ENCODE data around the gene ARHGAP20.

The ARHGAP20 gene

DNA sequence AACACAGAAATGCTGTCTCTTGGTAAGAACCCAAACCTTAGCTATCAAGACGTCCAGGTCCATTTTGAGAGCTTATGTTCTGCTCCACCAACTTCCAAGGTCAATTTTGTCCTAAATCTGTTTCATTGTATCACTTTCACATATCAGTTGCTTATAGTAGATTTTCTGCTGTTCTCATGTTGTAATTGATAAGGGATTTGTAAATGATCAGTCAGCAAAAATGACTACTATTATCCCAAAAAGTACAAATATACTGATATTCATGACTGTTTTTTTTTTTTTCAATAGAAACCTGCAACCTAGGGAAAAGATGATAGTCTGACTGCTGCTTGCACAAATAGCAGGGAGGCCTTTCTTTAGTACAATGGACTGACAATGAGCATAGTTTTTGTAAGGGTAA, 128.1 kb downstream of the ARHGAP20 start (continued):
- TF ChIP-seq ZNF610 (tag by site-specific recombination; IDR thresholded peaks at IDR 0.05; ENCODE audit: borderline replicate concordance) (no peak), HOXC10 (CRISPR knock-in tag; IDR thresholded peaks at IDR 0.05) (no peak), ZNF140 (tag by site-specific recombination; IDR thresholded peaks at IDR 0.05) (no peak)

DNA sequence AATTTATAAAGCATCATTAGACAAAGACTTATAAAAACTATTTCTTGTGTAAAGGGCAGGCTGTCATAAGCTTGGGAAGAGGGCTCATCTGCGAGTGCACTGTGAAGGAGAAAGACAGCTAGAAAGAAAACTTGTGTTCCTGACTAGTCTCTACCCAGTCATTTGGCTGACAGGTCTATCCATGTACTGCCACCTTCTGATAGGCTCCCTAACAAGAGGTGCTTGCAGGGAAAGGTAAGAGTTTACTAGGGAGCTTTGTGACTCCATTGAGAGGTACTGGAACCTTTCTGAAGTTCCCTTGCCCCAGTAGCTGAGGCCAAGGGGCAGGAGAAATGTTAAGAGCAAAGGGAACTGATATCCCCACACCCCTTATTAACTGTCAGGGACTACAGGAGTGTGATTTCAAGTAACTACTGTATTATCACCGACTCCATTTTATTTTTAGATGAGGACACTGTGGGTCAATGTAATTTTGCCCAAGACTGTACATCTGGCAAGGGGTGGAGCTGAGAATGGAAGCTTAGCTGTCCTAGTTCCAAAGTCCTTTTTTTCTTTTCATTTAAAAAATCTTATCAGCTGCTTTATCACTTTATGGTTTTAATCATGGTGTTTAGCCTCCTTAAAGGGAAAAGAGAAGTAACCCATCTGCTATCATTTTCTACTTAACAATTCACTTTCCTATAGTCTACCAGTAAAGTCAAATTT, 129.4 kb downstream of the ARHGAP20 start:
- POLR2A ChIA-PET: no interaction called here
- no peaks in the 10 kb centered on the region for H3K9me3 ChIP-seq (ENCODE audit: control insufficient read depth, insufficient read depth, low read depth, low read length)
- H3K27ac ChIP-seq (ENCODE audit: extremely low read depth, low read depth, low read length): no peak overlapping the region
- peaks cover 0 to 37% of the 10 kb centered on the region in 2 experiments; a peak in 1 of 3 replicates for H3K36me3 ChIP-seq (ENCODE audit: control insufficient read depth in 2 of 2, insufficient read depth in 1 of 2, low read length in 2 of 2)
- no peaks in the 10 kb centered on the region for H3K4me1 ChIP-seq (ENCODE audit: control insufficient read depth, insufficient read depth, low read length)
- TF ChIP-seq ZNF24 (tag by site-specific recombination; IDR thresholded peaks at IDR 0.05) (no peak), ZNF660 (tag by site-specific recombination; IDR thresholded peaks at IDR 0.05) (no peak), WT1 (tag by site-specific recombination; IDR thresholded peaks at IDR 0.05) (no peak), ZNF248 (tag by site-specific recombination; IDR thresholded peaks at IDR 0.05) (no peak), ZNF23 (tag by site-specific recombination; IDR thresholded peaks at IDR 0.05; ENCODE audit: borderline replicate concordance) (no peak), ZNF561 (tag by site-specific recombination; IDR thresholded peaks at IDR 0.05; ENCODE audit: borderline replicate concordance) (no peak), ZNF169 (tag by site-specific recombination; IDR thresholded peaks at IDR 0.05) (no peak), ZNF223 (tag by site-specific recombination; IDR thresholded peaks at IDR 0.05) (no peak), ZNF404 (tag by site-specific recombination; IDR thresholded peaks at IDR 0.05) (no peak), MEIS1 (CRISPR knock-in tag; IDR thresholded peaks at IDR 0.05; ENCODE audit: borderline replicate concordance) (no peak), ZNF677 (tag by site-specific recombination; IDR thresholded peaks at IDR 0.05) (no peak), ZNF132 (tag by site-specific recombination; IDR thresholded peaks at IDR 0.05; ENCODE audit: borderline replicate concordance) (no peak), GLIS1 (tag by site-specific recombination; IDR thresholded peaks at IDR 0.05) (no peak)
- TF ChIP-seq, protein P1, sequence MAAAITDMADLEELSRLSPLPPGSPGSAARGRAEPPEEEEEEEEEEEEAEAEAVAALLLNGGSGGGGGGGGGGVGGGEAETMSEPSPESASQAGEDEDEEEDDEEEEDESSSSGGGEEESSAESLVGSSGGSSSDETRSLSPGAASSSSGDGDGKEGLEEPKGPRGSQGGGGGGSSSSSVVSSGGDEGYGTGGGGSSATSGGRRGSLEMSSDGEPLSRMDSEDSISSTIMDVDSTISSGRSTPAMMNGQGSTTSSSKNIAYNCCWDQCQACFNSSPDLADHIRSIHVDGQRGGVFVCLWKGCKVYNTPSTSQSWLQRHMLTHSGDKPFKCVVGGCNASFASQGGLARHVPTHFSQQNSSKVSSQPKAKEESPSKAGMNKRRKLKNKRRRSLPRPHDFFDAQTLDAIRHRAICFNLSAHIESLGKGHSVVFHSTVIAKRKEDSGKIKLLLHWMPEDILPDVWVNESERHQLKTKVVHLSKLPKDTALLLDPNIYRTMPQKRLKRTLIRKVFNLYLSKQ (tag by site-specific recombination; IDR thresholded peaks at IDR 0.05; ENCODE audit: borderline replicate concordance): no peak
- TF ChIP-seq, protein P2, sequence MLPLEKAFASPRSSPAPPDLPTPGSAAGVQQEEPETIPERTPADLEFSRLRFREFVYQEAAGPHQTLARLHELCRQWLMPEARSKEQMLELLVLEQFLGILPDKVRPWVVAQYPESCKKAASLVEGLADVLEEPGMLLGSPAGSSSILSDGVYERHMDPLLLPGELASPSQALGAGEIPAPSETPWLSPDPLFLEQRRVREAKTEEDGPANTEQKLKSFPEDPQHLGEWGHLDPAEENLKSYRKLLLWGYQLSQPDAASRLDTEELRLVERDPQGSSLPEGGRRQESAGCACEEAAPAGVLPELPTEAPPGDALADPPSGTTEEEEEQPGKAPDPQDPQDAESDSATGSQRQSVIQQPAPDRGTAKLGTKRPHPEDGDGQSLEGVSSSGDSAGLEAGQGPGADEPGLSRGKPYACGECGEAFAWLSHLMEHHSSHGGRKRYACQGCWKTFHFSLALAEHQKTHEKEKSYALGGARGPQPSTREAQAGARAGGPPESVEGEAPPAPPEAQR (tag by site-specific recombination; IDR thresholded peaks at IDR 0.05): no peak
- CTCF ChIA-PET: interaction anchor here (0.6 kb wide), 1 partner anchor 1531 kb away, joined by 4 read pairs; no protein-coding TSS in a partner anchor
- no peak overlapping the region for H3K4me3 ChIP-seq (ENCODE audit: low read depth, low read length)

DNA sequence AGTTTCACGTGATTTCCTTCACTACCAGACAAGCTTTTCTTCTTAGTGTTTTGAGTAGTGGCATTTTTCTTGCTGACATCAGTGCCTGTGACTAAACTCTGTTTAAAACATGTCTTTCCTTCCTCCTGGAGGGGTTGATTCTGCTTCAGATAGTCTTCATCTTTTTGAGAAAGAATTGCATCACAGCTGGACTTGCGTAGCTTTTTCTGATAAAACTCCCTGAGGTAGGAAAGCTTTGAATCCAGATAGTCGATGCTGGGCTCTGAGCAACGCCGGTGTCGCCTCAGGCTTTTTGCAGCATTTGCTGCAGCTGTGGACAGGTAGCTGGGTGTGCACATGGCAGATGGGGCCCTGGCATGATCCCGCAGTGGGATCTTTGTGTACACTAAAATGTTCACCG, 131.7 kb downstream of the ARHGAP20 start:
- no peak overlapping the region for H3K27ac ChIP-seq (ENCODE audit: extremely low read depth, low read depth, low read length)
- ChIA-PET CTCF (no interaction called here), POLR2A (no interaction called here)
- H3K4me3 ChIP-seq (ENCODE audit: low read depth, low read length): no peak overlapping the region
- H3K36me3 ChIP-seq (ENCODE audit: control insufficient read depth in 2 of 2, insufficient read depth in 1 of 2, low read length in 2 of 2): peaks cover 0 to 35% of the 10 kb centered on the region in 2 experiments; a peak in 1 of 3 replicates
- no peaks in the 10 kb centered on the region for H3K4me1 ChIP-seq (ENCODE audit: control insufficient read depth, insufficient read depth, low read length)
- no peaks in the 10 kb centered on the region for H3K9me3 ChIP-seq (ENCODE audit: control insufficient read depth, insufficient read depth, low read depth, low read length)
- TF ChIP-seq ZNF624 (tag by site-specific recombination; IDR thresholded peaks at IDR 0.05) (no peak), ZFP41 (tag by site-specific recombination; IDR thresholded peaks at IDR 0.05; ENCODE audit: borderline replicate concordance) (no peak), CTCF (tag by site-specific recombination; IDR thresholded peaks at IDR 0.05) (no peak), ZNF37A (tag by site-specific recombination; IDR thresholded peaks at IDR 0.05) (no peak), OVOL3 (tag by site-specific recombination; IDR thresholded peaks at IDR 0.05) (no peak), ZFP37 (tag by site-specific recombination; IDR thresholded peaks at IDR 0.05) (no peak), ZNF513 (tag by site-specific recombination; IDR thresholded peaks at IDR 0.05) (no peak)
